Measurements from ENCODE around the gene FXR1.

DNA sequence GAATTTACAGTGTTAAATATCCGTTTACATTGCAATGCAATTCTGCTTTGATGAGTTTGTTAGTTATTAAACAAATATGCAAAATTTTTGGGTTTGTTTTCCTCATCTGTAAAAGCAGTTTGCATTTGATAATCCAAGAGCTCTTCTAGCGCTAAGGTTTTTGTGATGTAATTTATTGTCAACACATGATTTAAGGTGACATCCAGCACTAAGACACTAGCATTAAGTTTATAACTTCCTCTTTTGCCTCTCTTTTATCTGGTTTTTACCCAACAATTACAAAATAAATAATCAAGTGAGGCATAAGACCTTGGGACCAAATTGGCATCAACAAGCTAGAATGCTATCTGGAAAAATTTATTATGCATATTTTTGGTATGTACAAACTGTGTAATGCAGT, 78.0 kb downstream of the FXR1 start:
- TF ChIP-seq EZH2 (IDR thresholded peaks at IDR 0.05) = no peak
- TF ChIP-seq POLR2AphosphoS5 (IDR thresholded peaks at IDR 0.05; ENCODE audit: borderline replicate concordance, low read depth, low read length) = no peak
